Mammary epithelial cell (primary cell): ENCODE measurements around the gene TMX2.
A peak's percentile ranks its signal among the peaks of the same experiment; 100 is the strongest.

ENCODE experiments used
- CTCF ChIP-seq, 2 donors: IDR thresholded peaks in 1 of 2; conservative IDR thresholded peaks in 1 of 2; 2 replicates each; pipeline ENCODE4 v1.5.1; 2011 to 2012; ENCODE audit warnings: inconsistent platforms in 2 of 2, low read length in 2 of 2, mild to moderate bottlenecking in 2 of 2, control low read depth in 1 of 2, low read depth in 1 of 2; ENCODE audit not compliant: insufficient read depth in 1 of 2; ENCODE audit errors: extremely low read depth in 1 of 2
- EZH2 ChIP-seq: IDR thresholded peaks from 2 replicates; pipeline ENCODE4 v1.6.1; 2012; ENCODE audit warnings: low read length, inconsistent platforms, borderline replicate concordance

- TF ChIP-seq CTCF (conservative IDR thresholded peaks at IDR 0.05 in 1 of 2, IDR thresholded peaks at IDR 0.05 in 1 of 2; ENCODE audit: extremely low read depth in 1 of 2, insufficient read depth in 1 of 2, low read depth in 1 of 2, low read length in 2 of 2) (peak; percentile 15 to 52), EZH2 (no peak)
Measured at GRCh38 chr11:57763568-57763967, 51.2 kb downstream of the TMX2 start.
